GM23338 (cell line): Measurements from ENCODE around the gene GSTM2.
"Not testable (repeated sequence)": the region's sequence is repeated elsewhere in the genome, so short reads cannot be mapped to it uniquely, and the experiment has no call there.

ENCODE experiments used
- EZH2 ChIP-seq: fragments of 200-600 bp; sonication (generic); IDR thresholded peaks from one replicate; pipeline ENCODE4 v1.8.0; 2017; ENCODE audit warnings: antibody characterized with exemption, mild to moderate bottlenecking, low read depth; ENCODE audit not compliant: unreplicated experiment
- EZH2phosphoT487 ChIP-seq: fragments of 200-600 bp; sonication (generic); IDR thresholded peaks from one replicate; pipeline ENCODE4 v1.8.1; 2018; ENCODE audit warnings: antibody characterized with exemption; ENCODE audit not compliant: unreplicated experiment
- POLR2AphosphoS5 ChIP-seq: IDR thresholded peaks from 2 replicates; pipeline ENCODE4 v1.6.1; 2016; ENCODE audit warnings: antibody characterized with exemption, low read depth
- TF ChIP-seq, protein P1 (sequence below), 2 experiments: fragments of 200-600 bp in 1 of 2; sonication (generic) in 1 of 2; conservative IDR thresholded peaks; 2 replicates each; pipeline versions ENCODE4 v1.5.1 to v1.6.1; 2016 to 2017; ENCODE audit warnings: antibody characterized with exemption in 2 of 2, low read depth in 2 of 2, mild to moderate bottlenecking in 2 of 2, moderate library complexity in 1 of 2
- TF ChIP-seq, protein P2 (sequence below): IDR thresholded peaks from one replicate; pipeline ENCODE4 v1.6.1; 2018; ENCODE audit warnings: antibody characterized with exemption; ENCODE audit not compliant: unreplicated experiment

DNA sequence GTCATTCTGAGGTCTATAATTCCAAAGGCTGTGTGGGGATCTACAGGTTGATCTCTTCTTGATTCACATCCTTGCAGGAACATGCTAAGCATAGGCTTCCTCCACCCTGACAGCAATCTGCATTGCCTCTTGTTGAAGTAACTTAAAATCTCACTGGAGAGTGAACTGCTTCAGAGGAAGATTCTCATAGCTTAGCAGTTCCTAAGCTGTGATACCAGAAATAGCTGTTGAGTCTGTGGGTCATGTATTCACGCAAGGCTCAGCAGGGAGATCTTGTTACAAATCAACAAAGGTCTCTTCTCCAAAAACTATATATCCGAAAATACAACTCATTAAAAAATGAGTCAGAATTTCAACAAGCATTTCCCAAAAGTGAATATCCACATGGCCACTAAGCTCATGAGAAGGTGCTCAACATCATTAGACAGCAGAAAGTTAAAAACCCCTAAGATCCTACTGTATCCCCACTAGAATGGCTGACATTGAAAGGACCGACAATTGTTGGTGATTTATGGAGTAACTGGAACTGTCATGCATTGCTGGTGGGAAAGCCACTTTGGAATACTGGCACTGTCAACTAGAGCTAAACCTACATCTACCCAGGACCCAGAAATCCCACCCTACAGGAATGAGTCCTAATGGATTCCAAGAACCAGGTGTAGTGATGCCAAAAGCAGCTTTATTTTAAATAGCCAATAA, 9.0 kb downstream of the GSTM2 start:
- TF ChIP-seq, protein P1, sequence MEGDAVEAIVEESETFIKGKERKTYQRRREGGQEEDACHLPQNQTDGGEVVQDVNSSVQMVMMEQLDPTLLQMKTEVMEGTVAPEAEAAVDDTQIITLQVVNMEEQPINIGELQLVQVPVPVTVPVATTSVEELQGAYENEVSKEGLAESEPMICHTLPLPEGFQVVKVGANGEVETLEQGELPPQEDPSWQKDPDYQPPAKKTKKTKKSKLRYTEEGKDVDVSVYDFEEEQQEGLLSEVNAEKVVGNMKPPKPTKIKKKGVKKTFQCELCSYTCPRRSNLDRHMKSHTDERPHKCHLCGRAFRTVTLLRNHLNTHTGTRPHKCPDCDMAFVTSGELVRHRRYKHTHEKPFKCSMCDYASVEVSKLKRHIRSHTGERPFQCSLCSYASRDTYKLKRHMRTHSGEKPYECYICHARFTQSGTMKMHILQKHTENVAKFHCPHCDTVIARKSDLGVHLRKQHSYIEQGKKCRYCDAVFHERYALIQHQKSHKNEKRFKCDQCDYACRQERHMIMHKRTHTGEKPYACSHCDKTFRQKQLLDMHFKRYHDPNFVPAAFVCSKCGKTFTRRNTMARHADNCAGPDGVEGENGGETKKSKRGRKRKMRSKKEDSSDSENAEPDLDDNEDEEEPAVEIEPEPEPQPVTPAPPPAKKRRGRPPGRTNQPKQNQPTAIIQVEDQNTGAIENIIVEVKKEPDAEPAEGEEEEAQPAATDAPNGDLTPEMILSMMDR (conservative IDR thresholded peaks at IDR 0.05; ENCODE audit: low read depth in 2 of 2) = not testable (repeated sequence)
- TF ChIP-seq EZH2, POLR2AphosphoS5, EZH2phosphoT487: not testable (repeated sequence)
- TF ChIP-seq, protein P2, sequence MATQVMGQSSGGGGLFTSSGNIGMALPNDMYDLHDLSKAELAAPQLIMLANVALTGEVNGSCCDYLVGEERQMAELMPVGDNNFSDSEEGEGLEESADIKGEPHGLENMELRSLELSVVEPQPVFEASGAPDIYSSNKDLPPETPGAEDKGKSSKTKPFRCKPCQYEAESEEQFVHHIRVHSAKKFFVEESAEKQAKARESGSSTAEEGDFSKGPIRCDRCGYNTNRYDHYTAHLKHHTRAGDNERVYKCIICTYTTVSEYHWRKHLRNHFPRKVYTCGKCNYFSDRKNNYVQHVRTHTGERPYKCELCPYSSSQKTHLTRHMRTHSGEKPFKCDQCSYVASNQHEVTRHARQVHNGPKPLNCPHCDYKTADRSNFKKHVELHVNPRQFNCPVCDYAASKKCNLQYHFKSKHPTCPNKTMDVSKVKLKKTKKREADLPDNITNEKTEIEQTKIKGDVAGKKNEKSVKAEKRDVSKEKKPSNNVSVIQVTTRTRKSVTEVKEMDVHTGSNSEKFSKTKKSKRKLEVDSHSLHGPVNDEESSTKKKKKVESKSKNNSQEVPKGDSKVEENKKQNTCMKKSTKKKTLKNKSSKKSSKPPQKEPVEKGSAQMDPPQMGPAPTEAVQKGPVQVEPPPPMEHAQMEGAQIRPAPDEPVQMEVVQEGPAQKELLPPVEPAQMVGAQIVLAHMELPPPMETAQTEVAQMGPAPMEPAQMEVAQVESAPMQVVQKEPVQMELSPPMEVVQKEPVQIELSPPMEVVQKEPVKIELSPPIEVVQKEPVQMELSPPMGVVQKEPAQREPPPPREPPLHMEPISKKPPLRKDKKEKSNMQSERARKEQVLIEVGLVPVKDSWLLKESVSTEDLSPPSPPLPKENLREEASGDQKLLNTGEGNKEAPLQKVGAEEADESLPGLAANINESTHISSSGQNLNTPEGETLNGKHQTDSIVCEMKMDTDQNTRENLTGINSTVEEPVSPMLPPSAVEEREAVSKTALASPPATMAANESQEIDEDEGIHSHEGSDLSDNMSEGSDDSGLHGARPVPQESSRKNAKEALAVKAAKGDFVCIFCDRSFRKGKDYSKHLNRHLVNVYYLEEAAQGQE = not testable (repeated sequence)
